ENCODE data around the gene FAM120B.

Gene FAM120B

DNA sequence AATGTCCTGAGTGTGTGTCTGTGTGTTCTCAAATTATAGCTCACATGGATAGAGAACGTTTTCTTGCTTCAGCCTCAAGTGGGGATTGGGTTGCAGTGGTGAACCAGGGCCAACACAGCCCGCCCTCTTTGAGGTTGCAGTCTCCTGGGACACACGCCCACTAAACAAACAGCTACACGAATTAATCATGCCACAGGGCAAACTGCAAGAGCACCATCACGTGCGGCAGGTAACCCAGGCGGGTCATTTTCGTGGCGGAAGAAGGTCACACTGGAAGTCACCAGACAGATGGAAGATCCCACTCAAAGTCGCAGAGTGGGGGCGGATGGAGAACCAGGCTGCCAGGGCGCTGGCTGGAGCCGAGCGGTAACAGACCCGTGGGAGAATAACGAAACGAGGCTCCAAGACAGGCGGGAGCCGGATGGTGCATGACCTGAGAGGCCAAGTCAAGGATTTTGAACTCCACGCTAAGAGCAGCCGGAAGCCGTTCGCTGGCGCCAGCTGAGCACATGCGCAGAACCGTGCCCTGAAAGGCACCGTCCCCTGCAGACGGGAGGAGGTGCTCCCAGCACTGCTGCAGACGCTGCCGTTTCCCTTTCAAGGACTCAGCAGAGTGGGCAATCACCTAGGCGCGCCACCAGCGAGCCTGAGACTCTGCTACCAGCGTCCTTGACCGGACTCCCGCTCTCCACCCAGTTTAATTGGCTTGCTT lies 26.4 kb upstream of the FAM120B start:
- TF ChIP-seq GATA2 (IDR thresholded peaks at IDR 0.05; ENCODE audit: low read depth, low read length) (no peak), GATA3 (IDR thresholded peaks at IDR 0.05; ENCODE audit: low read depth, low read length) (no peak)

DNA sequence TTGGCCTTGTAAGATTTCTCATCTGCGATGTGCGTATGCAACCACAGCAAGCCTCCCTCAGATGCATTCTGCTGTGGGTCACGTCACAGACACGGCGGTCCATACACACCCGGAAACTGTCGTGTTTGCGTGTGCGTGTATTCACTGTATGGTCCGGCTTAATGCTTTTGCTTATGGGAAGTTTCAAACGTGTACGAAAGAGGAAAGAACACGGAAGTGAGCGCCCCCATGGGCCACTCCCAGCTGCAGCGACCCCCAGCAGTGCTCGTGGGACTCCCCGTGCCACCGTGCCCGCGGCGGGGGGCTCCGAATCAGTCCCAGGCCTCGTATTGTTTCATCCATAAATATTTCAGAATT lies 25.9 kb upstream of the FAM120B start:
- TF ChIP-seq GATA3 (IDR thresholded peaks at IDR 0.05; ENCODE audit: low read depth, low read length) (no peak), GATA2 (IDR thresholded peaks at IDR 0.05; ENCODE audit: low read depth, low read length) (no peak)

GRCh38 chr6:170281331-170282292 lies 24.9 kb upstream of the FAM120B start:
- no peak for TF ChIP-seq GATA2 (IDR thresholded peaks at IDR 0.05; ENCODE audit: low read depth, low read length)
- TF ChIP-seq GATA3 (IDR thresholded peaks at IDR 0.05; ENCODE audit: low read depth, low read length) = no peak

DNA sequence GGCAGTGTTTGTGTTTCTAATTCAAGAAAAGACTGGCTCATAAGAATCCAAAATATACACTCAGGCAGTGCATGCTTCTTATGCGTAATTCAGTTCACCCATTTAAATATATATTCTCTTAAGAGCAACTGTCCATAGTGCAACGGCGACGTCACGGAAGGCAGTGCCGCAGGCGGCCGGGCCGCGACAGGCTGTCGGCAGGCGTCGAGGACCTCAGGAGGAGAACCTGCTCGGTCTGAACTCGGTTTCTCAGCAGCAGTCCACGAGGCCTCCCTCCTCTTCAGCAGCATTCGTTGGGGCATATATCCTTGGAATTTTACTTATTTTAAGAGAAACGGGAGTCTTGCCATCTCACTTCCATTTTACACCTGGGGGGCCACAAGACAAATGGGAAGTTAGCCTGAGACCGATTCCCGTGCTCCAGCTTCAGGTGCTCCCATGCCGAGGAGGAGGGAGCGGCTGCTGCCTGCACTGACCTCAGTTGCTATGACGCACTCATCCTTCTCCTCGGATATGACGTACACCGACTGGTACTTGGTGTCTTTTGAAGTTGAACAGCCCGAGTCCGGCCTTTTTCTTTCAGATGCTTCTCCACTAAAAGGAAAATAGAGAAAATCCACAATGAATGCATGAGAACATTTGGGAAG lies 23.9 kb upstream of the FAM120B start:
- no peak for TF ChIP-seq GATA2 (IDR thresholded peaks at IDR 0.05; ENCODE audit: low read depth, low read length)
- no peak for TF ChIP-seq GATA3 (IDR thresholded peaks at IDR 0.05; ENCODE audit: low read depth, low read length)

GRCh38 chr6:170283212-170284081 lies 23.1 kb upstream of the FAM120B start:
- TF ChIP-seq GATA3 (IDR thresholded peaks at IDR 0.05; ENCODE audit: low read depth, low read length) = no peak
- TF ChIP-seq GATA2 (IDR thresholded peaks at IDR 0.05; ENCODE audit: low read depth, low read length) = no peak

DNA sequence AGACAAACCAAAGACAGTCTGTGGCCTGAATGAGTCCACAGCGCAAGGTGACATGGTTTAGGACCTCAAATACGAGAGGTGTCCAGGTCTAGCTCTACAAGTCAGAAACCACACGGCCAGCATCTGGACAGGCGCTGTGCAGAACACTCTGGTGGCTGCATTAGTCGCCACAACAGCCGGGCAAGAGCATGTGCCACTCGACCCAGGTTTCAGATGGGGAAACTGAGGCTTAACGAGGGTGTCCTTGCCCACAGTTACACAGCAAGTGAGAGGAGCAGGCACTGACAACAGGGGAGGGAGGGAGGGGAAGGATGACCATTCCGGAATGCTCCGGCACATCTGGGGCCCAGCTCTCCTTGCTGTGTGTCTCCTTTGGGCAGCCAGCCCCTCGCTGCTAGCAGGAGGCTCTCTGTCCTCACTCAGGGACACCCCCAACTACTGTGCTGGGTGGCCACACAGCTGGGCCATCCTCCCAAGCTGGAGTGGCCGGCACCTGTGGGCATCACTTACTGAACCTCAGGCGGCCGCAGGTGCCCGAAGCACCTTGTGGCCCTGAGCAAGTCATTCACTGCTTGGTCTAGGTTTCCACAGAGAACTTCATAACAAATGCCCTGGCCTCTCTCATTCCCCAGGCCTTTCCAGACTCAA lies 22.3 kb upstream of the FAM120B start:
- TF ChIP-seq GATA2 (IDR thresholded peaks at IDR 0.05; ENCODE audit: low read depth, low read length) (no peak), GATA3 (IDR thresholded peaks at IDR 0.05; ENCODE audit: low read depth, low read length) (no peak)

GRCh38 chr6:170284866-170285469 lies 21.6 kb upstream of the FAM120B start:
- no peak for TF ChIP-seq GATA3 (IDR thresholded peaks at IDR 0.05; ENCODE audit: low read depth, low read length)
- TF ChIP-seq GATA2 (IDR thresholded peaks at IDR 0.05; ENCODE audit: low read depth, low read length) = no peak

DNA sequence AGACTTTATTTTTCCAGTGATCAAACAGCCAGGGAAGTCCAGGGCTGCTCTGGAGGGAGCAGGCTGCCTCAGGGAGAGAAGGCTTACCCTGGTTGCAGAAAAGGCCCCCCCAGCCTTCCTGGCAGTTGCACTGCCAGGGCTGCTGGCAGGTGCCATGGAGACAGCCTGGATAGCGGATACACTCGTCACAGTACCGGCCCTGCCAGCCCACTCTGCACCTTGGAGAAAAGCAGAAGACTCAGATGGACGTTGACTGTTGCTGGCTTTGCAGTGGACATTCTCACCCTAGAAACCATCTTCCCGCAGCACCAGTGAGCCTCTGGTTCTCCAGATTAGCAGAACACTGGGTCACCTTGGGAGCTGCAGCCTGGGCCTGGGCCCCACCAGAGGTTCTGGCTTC lies 21.1 kb upstream of the FAM120B start:
- TF ChIP-seq GATA2 (IDR thresholded peaks at IDR 0.05; ENCODE audit: low read depth, low read length) (no peak), GATA3 (IDR thresholded peaks at IDR 0.05; ENCODE audit: low read depth, low read length) (no peak)

GRCh38 chr6:170286246-170286933 lies 20.2 kb upstream of the FAM120B start:
- TF ChIP-seq GATA2 (IDR thresholded peaks at IDR 0.05; ENCODE audit: low read depth, low read length) (peak; percentile 83), GATA3 (IDR thresholded peaks at IDR 0.05; ENCODE audit: low read depth, low read length) (no peak)

DNA sequence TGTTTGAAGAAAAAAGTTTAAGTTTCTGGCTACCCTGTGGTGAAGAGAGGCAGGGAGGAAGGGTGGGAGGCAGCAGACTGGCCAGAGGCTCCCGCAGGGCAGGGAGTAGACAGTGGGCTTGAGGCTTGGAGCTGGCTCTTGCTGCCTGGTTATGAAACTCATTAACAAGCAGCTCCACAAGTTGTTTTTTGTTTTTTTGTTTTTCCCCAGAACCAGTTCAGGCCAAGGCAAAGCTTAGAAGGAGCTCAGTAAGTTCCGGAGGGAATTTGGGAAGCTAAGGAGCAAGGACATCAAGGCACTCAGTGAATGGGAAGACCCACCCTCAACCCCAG lies 19.7 kb upstream of the FAM120B start:
- no peak for TF ChIP-seq GATA2 (IDR thresholded peaks at IDR 0.05; ENCODE audit: low read depth, low read length)

DNA sequence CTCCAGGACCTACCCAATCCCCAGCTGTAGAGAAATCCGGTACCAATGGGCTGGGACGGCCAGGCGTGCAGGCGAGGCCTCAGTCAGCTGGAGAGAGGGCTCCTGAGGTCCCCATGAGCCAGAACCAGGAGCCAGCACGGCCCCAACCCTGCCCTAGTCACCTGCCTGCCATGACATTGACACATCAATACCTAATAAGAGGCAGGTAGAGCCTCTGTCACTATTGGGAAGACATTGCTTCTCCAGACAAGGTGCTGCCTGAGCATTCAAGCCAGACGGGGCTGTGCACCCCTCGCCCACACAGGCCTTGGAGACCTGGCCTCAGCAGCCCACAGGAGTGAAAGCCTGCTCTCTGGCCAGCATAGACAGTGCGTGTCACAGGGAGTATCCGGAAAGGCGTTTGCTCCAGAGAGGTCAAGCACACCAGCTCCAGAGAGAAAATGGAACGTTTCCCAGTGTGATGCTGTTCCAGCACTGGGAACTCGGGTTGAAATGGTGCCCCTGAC lies 19.1 kb upstream of the FAM120B start:
- no peak for TF ChIP-seq GATA2 (IDR thresholded peaks at IDR 0.05; ENCODE audit: low read depth, low read length)
- TF ChIP-seq GATA3 (IDR thresholded peaks at IDR 0.05; ENCODE audit: low read depth, low read length) = no peak

DNA sequence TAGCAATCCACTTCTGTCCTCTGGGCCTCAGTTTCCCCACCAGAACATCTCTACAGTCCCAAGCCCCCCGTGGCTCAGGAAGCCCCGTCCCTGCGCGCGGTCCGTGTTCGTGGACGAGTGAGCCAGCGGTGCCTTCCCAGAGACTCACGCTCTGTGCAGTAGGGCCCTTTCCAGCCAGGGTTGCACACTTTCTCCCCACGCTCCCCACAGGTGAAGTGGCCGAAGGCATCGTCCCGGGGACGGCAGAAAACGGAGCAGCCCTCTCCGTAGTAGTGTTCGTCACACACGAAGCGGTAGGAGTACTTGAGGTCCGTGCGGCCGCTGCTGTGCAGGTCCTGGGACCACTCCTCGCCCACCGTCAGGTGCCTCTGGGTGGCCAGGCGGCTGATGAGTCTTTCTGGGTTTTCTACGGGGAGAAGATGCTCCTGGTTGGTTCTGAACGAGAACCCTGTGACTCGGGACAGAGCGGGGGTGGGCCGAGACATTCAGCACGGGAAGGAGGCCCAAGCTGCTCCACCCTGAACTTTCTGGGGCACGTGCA lies 18.4 kb upstream of the FAM120B start:
- TF ChIP-seq GATA3 (IDR thresholded peaks at IDR 0.05; ENCODE audit: low read depth, low read length) (no peak), GATA2 (IDR thresholded peaks at IDR 0.05; ENCODE audit: low read depth, low read length) (no peak)

Data from SH-SY5Y (cell line).